HG03439 (cell line): ENCODE data around the gene RNF10.
"Not testable (repeated sequence)": the region's sequence is repeated elsewhere in the genome, so short reads cannot be mapped to it uniquely, and the experiment has no call there.

Experiments
- ATAC-seq: cut with Tn5 transposase; IDR thresholded peaks from one replicate; pipeline ENCODE4 v1.9.1; 2021; ENCODE audit warnings: mild to moderate bottlenecking, moderate library complexity; ENCODE audit not compliant: unreplicated experiment

RNF10 gene

DNA sequence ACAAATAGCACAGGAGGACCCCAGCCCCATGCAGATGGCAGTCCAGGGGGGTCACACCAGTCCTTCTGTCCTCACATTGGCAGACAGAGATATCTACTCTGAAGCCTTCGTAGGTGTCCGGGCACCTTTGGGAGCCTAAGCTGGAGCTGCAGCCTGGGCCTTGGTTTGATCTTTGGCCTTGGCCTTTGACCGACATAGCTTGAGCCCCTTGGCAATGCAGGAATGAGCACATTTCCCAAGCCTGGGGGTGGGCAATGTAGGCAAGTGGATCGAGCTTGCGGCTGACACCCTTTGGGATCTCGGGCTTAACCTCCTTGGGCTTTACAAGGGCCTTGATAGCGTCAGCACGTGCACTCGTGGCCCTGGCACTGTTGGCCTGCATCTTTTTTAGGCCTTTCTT lies 11.6 kb upstream of the RNF10 start:
- no peak for ATAC-seq

DNA sequence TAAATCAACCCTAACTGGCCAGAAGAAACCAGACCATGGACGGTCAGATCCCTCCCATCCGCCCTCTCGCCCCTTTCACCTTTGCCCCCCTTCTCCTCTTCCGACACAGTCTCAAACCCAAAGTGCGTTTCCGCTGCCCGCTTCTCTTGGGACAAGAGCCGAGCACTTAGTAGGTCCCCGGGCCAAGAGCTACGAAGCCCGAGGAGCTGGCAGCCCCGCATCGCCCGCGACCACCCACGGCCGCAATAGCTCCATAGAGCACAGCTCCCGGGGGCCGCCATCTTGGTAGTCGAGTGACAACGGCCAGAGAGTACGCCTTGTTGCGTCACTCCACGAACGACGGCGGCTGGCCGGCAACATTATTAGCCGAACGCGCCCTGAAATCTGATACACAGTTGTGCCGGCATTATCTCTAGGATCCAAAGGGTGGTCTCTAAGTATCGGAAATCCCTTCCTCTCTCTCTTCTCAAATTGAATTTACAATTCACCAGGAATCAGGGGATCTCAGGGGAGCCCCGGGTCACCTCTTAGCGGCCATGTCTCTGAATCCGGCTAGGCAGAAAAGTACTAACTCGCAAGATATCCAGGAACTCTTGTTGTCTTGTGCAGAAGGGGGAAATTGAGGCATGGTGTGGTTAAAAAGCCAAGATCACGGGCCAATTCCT lies 5.2 kb upstream of the RNF10 start, which contains the start of gene COQ5:
Gene COQ5 (minus strand): TSS at position 298 of the 665 bp plus-strand sequence. CDS start 17 bp downstream, at position 281.
- ATAC-seq = peak; percentile 81

DNA sequence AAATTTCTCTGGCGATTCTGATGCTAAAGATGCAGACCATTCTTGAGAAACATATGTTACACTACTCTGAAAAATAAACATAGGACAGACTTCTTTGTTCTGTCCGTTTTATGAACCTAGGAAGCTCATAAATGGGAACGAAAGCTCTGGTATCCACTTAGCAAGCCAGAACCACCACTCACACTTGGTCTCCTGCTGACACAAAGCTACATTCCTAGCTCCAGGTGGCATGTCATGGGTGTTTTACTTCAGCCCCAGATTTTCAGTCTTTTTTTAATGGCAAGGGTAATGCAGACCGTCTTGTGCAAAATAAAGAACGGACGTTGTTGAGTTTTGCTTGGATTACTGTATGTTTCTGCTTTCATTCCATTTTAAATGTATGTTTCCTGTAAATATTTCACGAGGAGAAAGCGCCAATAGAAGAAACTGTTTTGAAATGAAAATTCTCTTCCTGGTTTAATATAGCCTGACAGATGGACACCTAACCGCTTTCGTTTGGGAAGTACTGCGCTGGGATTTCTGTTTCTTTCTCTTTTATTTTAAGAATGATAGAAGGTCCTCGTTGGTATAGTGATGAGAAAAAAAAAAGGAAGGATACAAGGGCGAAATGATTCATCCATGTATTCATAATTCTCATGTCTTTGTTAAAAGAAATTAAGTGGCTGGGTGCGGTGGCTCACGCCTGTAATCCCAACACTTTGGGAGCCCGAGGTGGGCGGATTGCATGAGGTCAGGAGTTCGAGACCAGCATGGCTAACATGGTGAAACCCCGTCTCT lies 4.3 kb upstream of the RNF10 start:
- no peak for ATAC-seq

DNA sequence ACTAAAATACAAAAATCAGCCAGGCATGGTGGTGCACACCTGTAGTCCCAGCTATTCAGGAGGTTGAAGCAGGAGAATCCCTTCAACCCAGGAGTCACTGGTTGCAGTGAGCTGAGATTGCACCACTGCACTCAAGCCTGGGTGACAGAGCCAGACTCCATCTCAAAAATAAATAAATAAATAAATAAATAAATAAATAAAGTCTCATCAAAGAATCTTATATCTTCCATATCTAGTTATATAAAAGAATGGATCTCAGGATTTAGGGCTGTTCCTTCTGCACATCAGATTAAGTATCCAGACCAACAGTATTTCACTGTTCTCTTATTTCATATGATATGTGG lies 3.8 kb upstream of the RNF10 start:
- not testable (repeated sequence) for ATAC-seq

DNA sequence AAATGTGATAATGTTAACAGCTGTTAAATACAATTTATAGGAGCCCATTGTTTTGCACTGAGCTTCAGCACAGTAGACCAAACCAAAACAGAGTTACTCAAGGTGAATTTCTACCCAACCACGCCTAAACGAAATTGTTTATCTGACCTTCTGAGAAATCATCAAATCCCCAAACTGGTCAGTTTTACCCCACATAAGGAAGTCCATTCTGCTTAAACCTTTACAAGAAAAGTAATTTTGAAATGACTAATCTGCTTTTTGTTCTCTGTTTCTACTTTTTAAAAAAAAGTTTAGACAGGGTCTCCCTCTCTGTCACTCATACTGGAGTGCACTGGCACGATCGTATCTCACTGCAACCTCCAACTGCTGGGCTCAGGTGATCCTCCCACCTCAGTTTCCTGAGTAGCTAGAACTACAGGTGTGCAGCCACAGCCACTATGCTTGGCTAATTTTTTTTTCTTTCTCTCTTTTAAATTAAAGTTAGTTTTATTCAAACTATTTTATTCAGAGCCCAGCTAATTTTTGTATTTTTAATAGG lies 1.4 kb upstream of the RNF10 start:
- ATAC-seq = no peak

DNA sequence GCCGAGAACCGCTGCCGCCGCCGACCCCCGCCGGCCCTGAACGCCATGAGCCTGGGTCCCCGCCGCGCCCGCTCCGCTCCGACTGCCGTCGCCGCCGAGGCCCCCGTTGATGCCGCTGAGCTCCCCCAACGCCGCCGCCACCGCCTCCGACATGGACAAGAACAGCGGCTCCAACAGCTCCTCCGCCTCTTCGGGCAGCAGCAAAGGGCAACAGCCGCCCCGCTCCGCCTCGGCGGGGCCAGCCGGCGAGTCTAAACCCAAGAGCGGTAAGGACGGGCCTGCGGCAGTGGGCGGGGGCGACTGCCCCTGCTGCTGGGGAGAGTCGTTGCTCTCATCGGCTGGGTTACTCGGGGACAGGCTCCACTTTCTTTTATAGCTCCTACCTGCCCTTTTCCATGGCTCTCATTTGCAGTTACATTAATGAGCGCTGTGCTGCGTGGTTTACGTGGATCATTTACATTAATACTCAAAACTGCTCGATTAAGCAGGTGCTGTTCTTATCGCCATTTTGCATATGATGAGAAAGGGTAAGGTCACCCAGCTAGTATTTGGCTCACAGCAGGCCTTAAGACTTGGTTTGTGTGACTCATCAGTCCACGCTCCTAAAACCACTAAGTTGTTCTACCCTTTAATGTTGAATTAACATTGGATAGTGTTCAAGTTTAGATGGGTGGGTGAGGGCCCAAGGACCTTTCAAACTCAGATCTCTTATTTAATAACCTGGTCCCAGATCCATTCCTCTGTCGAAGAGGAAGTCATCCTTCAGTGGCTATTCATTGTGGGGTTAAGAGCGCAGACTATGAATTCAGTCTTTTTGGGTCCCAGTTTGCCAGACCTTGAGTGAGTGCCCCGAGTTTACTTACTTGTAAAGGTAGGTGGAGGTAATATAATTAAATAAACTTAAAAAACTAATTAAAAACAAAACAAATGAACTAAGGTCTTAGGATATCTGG lies 823 bp downstream of the RNF10 start:
- peak; percentile 35 for ATAC-seq

DNA sequence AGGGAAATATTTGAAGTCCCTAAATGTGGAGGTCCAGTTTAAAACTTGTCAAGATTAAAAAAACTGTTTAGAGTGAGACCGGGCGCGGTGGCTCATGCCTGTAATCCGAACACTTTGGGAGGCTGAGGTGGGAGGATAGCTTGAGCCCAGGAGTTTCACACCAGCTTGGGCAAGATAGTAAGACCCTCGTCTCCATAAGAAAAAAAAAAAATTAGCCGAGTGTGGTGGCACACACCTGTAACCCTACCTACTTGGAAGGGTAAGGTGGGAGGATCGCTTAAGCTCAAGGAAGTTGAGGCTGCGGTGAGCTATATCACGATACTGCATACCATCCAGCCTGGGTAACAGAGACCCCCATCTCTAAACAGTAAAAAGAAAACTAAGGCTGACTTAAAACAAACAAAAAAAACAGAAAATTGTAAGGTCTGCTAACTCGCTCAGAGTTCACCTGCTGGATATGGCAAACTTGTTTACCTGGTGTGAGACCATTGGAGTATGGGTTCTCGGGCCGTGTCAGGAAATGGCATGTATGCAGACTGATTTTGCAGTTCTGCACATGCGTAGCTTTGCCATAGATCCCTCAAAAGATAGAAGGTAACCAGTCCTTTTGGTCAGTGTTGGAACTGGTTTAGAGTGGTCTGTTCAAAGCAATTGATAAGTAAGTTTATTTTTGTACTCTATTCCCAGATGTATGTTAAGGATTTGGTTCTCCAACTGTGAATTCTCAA lies 2.1 kb downstream of the RNF10 start:
- no peak for ATAC-seq

DNA sequence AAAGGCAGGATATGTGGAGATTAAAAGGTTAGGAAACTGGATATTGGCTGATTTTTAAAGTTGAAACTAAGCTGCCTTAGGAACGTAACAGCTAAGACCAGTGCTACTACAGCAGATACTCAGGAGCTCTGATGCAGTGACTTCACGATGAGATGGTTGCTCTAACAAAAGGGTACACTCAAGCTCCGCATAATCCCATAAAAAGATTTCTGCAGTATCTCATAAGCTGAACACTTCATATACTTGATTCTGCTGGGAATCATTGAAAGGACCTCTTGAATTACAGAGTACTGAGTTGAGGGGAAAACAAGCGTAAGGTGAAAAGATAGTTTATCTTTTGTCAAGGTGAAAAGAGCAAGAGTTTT lies 3.7 kb downstream of the RNF10 start:
- ATAC-seq = no peak

DNA sequence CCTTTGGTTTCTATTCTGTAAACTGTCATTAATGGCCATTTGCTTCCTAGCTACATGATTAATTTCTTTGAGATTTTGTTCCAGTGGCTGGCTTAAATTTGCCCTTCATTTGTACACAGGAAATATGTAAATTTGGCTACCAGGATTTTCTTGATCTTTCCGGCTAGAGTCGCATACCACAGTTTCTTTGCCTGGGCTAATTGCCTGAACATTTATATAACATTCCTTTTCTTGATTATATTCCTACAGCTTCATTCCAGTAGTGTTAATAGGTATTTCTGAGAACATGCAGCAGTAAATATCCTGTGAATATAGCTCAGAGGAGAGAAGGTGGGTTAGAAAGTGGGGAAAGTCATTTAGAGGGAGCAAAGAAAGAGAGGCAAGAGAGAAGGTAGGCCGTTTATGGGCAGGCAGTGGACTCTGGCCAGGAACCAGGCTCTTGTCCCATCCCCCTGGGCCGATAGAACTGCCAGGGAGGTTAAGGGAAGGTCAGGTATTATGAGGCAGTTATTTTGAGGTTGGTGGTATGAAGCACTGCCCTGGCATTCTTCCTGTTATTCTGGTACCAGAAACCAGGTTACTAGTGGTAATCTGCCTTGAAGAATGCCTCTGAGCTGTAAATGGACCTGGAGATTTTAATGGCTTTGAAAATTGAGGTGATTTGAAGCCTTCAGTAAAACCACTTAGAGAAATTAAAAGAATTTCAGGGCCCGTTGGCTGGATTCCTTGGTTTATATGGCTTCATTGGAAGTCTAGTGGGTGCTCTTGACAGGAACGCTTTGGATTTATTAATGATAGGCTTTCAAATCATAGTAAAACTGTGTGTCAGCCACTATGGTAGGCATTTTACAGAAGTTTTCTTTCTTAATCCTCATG lies 4.4 kb downstream of the RNF10 start:
- ATAC-seq = no peak

DNA sequence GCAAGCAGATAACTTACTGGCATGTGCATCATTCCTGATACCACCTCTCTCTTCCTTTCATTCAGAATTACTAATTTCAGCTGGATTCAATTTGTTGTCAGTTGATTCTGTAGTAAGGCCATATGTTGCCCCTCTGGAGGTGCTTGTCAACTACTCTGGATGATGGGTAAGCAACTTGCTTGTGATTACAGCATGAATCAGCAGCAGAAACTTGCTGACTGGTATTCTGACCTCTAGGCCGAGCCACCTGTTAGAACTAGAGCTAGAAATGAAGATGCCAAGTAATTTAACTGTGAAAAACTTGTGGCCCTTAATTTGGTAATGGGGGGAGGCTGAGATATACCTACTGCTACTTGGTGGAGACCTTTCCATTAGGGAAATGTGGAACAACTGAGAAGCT lies 5.1 kb downstream of the RNF10 start:
- ATAC-seq = no peak

DNA sequence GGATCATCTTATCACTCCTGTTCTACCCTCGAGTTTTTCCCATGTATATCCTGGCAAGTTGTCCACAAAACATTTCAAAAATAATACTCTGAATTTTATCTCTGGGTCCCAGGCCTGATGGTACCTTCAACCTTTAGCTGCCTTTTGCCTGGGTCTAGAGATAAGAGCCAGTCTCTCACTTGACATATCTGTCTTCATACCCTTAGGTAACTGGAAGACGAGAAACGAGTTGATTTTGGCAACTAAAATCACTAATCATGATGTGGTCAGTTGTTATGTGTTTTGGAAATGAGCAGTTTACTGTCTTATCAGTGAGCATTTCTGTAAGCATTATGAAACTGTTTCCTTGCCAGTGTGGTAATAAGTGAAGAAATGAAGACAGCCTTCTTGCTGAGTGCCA lies 6.3 kb downstream of the RNF10 start:
- ATAC-seq = no peak

DNA sequence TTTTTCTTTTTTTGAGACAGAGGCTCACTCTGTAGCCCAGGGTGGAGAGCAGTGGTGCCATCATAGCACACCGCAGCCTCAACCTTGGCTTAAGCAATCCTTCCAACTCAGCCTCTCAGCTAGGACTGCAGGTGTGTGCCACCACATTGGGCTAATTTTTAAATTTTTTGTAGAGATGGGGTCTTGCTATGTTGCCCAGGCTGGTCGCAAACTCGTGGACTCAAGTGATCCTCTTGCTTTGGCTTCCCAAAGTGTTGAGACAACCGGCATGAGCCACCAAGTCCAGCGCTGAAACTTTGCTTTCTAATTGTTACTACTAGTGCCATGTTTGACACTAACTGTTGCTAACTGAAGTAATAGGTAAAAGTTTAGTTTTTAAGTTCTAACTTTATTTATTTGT lies 8.0 kb downstream of the RNF10 start:
- ATAC-seq = no peak

DNA sequence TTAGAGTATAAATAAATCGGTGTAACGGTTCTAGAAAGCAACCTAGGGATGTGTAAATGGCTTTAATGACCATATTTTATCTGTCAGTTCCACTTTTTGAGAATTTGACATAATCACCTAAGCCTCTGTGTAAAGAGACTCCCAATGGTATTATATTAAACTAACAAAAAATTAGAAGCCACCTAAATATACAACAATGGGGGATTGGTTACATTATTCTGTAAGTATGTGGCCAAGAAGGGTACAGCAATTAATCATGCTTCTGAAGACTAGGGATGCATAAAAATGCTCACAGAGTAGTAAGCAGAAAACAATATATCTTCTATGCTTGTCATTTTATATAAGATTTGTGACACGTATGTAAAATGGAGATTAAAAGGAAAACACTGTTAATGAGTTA lies 10.5 kb downstream of the RNF10 start:
- no peak for ATAC-seq

DNA sequence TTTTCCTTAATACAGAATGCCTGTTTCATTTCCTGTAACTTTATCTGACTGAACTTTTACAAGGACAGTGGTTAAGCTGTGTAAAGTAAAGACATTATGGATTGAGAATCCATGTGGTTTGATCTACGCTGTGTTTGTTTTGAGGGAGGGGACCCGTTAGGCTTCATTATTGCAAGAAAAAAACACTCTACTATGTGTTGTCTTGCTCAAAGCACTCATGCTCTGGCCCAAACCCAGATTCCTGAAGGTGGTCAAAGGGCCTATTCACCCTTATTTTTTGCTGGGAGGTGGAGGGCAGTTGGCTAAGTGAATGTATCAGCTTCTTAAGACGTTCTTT lies 11.9 kb downstream of the RNF10 start:
- no peak for ATAC-seq

DNA sequence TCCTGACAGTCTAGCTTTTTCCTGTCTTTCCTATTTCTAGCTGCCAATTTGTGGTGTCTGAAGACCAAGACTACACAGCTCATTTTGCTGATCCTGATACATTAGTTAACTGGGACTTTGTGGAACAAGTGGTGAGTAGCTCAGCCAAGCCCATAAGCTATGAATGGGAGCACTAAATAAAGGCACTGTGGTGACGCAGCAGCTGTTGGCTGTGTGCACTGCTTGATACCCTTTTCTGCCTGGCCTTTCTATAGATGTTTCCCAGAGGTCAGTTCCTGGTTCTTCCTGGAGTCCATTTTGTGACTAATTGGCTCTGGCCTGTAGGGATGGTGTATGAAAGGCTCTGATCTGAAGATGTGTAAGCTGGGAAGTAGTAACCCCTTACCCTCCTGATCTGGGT lies 20.5 kb downstream of the RNF10 start:
- ATAC-seq = no peak

DNA sequence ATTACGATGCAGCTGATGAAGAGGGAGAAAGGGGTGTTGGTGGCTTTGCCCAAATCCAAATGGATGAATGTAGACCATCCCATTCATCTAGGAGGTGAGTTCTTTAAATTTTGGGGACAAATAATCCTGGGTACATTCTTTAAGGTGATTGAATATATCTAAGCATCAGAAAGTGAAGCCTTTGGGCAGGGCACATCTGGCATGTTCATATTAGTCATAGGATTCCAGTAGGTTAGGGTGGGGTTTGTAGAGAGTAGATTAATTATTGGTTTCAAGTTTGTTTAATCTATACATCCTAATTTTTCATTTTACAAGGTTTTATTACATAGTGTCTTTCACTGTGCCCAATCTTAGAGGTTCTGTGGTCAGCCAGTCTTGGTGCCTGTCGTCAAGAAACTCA lies 23.4 kb downstream of the RNF10 start:
- ATAC-seq = no peak

DNA sequence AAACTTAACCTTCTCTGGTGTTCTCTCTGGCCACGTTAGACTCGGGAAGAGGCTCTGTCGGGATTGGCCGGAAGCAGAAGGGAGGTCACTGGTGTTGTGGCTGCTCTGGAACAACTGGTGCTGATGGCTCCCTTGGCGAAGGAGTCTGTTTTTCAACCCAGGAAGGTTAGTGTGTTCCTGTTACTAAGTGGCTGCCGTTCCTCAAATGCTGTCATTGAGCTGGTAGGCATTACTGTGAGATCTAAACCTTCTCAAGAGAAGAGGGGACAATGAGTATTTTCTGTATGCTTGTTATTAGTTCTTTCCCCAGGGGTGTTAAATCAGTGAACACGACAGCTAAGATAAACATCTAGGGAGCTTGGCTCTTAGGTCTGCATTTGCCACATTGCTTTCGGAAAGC lies 28.8 kb downstream of the RNF10 start:
- ATAC-seq = no peak

DNA sequence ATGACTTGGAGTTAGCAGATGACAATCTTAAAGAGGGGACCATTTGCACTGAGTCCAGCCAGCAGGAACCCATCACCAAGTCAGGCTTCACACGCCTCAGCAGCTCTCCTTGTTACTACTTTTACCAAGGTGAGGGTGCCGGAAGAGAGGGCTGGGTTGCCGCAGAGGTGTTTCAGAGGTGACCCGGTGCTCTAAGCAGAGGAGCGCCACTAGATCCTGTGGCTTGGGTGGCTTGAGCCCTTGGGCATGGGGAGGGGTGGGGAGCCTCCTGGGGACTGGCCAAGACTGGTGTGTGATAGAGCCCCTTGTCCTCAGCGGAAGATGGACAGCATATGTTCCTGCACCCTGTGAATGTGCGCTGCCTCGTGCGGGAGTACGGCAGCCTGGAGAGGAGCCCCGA lies 29.3 kb downstream of the RNF10 start:
- no peak for ATAC-seq

DNA sequence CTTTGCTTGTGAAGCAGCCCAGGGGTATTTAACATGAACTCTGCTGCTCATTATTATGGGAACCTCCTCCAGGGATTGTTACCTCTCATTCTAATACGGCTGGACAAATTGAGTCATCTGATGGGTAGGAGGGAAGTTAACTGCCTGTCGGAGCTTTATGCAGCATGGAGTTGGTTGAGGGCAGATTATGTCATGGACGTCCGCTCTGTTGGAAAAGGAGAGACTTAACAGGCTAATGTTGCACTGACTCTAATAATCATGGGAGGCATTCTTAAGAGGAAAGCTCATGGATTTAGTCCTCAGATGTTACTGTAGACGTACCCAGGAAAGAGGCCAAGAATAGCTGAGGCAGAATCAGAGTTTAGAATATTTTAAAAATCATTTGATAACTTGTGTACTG lies 37.1 kb downstream of the RNF10 start:
- no peak for ATAC-seq

DNA sequence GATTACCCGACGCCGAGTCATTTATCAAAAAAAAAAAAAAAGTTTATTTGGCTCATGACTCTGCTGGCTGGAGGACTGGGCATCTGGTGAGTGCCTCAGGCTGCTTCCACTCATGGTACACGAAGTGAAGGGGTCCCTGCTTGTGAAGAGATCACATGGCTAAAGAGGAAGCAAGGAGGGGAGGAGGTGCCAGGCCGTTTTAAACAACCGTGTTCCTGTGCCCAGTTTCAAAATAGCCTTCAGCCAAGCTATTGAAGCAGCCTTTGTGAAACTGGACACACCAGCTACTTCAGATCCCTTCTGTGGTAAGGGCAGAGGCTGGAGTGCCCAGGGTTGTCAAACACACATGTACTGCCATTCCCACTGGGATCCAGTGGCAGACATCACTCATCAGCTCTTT lies 39.4 kb downstream of the RNF10 start:
- no peak for ATAC-seq
